Bronchial smooth muscle cell (primary cell): ENCODE results near the gene CDRT15. TPM values are rescaled to one million over a fixed set of nuclear protein-coding genes. Genes with fewer than 3 reads are reported as not detected.

Source experiments
- total RNA-seq: library from RNA; depleted of rRNA; stranded (reverse); fragments of >200 nt; gene quantifications from 2 replicates; pipeline ENCODE4 v1.2.1, GENCODE V29; 2014

Gene CDRT15
- total RNA-seq, result not detected in 2 replicates

DNA sequence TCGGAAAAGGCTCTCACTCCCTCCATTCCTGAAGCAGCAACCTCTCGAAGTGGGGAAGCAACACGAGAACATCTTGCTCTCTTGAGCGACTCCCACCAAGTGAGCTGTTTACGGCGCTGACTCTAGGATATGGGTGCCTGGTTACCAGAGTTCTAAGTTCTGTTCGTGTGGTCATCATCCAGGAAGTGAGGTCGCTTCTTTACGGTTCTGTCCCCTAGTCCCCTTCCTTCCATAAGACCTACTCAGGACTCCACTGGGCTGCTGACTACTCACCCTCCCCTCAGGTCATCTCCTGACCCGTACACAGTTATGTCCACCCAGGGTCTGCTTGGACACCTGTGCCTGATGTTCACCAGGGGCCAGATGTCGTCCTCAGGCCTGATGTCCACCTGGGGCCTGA lies at the start of gene CDRT15:
TSS of gene CDRT15 (minus strand) at position 101 of the 400 bp plus-strand sequence. CDS start at position 72, 29 bp downstream.

Other genes starting within 250 kb of the CDRT15 start
- 5.2 and 6.6 TPM in 2 replicates for gene COX10, start 167.4 kb downstream of the CDRT15 start, total RNA-seq
- gene HS3ST3B1, start 64.2 kb upstream of the CDRT15 start, total RNA-seq, result 7.5 and 16.4 TPM in 2 replicates